ENCODE measurements around the gene RHOBTB3. TPM values are rescaled to one million over a fixed set of nuclear protein-coding genes. Genes with fewer than 3 reads are reported as not detected.
A peak's percentile ranks its signal among the peaks of the same experiment; 100 is the strongest.

RHOBTB3 gene
- total and polyA plus RNA-seq, 2 experiments from 2014 or later = 147 to 202 TPM

DNA sequence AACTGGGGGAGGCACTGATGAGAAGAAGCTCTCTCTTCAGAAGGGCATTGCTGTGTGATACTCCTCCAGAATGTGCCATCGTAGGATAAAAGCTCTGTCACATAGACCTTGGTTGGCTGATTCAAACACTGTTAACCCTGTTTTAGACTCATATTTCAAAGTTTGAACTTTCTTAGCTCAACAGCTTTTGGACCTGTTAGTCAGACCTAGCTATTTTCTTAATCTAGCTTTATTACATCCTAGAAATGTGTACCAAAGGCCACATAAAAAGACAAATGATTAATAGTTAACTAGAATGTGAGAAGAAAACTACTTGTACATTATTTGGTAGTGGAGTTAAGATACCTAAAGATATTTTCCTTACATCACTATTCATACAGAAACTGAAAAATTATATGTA lies 4.3 kb downstream of the RHOBTB3 start:
- TF ChIP-seq EZH2 (IDR thresholded peaks at IDR 0.05; ENCODE audit: insufficient read depth, poor library complexity, severe bottlenecking) = no peak
- no peak for TF ChIP-seq EZH2phosphoT487 (IDR thresholded peaks at IDR 0.05; ENCODE audit: insufficient read depth, low read depth)
- in situ Hi-C loops (cut with MboI) = no loop called here
- H3K36me3 ChIP-seq (ENCODE audit: low read depth) = peaks cover 46% of the 10 kb centered on the region
- peak overlapping the region; percentile 90 for H3K9ac ChIP-seq
- peaks cover 89% of the 10 kb centered on the region for H3K79me2 ChIP-seq (ENCODE audit: insufficient read depth)
- no peaks in the 10 kb centered on the region for H3K9me2 ChIP-seq (ENCODE audit: insufficient read depth)
- H3K4me2 ChIP-seq (ENCODE audit: unreplicated experiment) = peak overlapping the region; percentile 99
- peak; percentile 36 for DNase-seq
- WGBS, 2 experiments (ENCODE audit: low coverage in 1 of 2, low lambda C conversion rate in 2 of 2, missing lambda C conversion rate in 2 of 2) = 5 to 23% methylated on average over 1 of the region's 1 CpG
- H3F3A ChIP-seq (ENCODE audit: insufficient read depth) = peaks cover 15% of the 10 kb centered on the region
- peaks cover 34% of the 10 kb centered on the region for H3K4me1 ChIP-seq (ENCODE audit: insufficient read depth)
- 0 out of 2 replicates have a peak, but pooled peaks cover 4% of the 10 kb centered on the region for H4K20me1 ChIP-seq (ENCODE audit: insufficient read depth)
- H2AFZ ChIP-seq = no peak overlapping the region
- H3K9me3 ChIP-seq (ENCODE audit: low read depth) = no peaks in the 10 kb centered on the region
- no peaks in the 10 kb centered on the region for H3K27me3 ChIP-seq (replicated peaks; ENCODE audit: insufficient read depth)
- H3K27ac ChIP-seq = peak overlapping the region; percentile 87
- H3K4me3 ChIP-seq = peak overlapping the region; percentile 96

DNA sequence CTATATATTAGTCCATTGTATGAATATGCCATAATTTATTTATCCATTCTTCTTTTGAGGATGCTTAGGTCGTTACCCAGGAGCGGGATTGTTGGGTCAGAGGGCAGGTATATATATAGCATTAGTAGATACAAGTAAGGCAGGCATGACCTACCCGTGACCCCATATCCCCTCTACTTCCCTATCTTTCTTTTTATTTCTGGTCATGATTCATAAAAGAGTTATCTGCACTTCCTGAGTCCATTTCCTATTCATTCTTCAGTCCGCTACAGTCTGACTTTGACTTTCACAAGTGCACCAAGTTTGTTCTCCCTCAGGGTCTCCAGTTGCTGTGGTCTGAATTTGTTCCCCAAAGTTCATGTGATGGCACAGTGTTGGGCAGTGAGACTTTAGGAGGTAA lies 6.9 kb downstream of the RHOBTB3 start:
- WGBS, 2 experiments (ENCODE audit: low coverage in 1 of 2, low lambda C conversion rate in 2 of 2, missing lambda C conversion rate in 2 of 2) = 93 to 95% methylated on average over 4 of the region's 4 CpGs
- 0 out of 2 replicates have a peak, but pooled peaks cover 4% of the 10 kb centered on the region for H4K20me1 ChIP-seq (ENCODE audit: insufficient read depth)
- peaks cover 7% of the 10 kb centered on the region; the same call in 1 of the 2 replicates for H3F3A ChIP-seq (ENCODE audit: insufficient read depth)
- peaks cover 32% of the 10 kb centered on the region for H3K4me1 ChIP-seq (ENCODE audit: insufficient read depth)
- no peaks in the 10 kb centered on the region for H3K27me3 ChIP-seq (replicated peaks; ENCODE audit: insufficient read depth)
- H2AFZ ChIP-seq = no peak overlapping the region
- H3K79me2 ChIP-seq (ENCODE audit: insufficient read depth) = peaks cover 99% of the 10 kb centered on the region
- no peaks in the 10 kb centered on the region for H3K9me3 ChIP-seq (ENCODE audit: low read depth)
- DNase-seq = no peak
- no peak overlapping the region for H3K4me2 ChIP-seq (ENCODE audit: unreplicated experiment)
- H3K9me2 ChIP-seq (ENCODE audit: insufficient read depth) = no peaks in the 10 kb centered on the region
- no peak overlapping the region for H3K4me3 ChIP-seq
- peaks cover 63% of the 10 kb centered on the region for H3K36me3 ChIP-seq (ENCODE audit: low read depth)
- in situ Hi-C loops (cut with MboI) = no loop called here
- TF ChIP-seq EZH2phosphoT487 (IDR thresholded peaks at IDR 0.05; ENCODE audit: insufficient read depth, low read depth) (no peak), EZH2 (IDR thresholded peaks at IDR 0.05; ENCODE audit: insufficient read depth, poor library complexity, severe bottlenecking) (no peak)
- no peak overlapping the region for H3K9ac ChIP-seq
- H3K27ac ChIP-seq = no peak overlapping the region

DNA sequence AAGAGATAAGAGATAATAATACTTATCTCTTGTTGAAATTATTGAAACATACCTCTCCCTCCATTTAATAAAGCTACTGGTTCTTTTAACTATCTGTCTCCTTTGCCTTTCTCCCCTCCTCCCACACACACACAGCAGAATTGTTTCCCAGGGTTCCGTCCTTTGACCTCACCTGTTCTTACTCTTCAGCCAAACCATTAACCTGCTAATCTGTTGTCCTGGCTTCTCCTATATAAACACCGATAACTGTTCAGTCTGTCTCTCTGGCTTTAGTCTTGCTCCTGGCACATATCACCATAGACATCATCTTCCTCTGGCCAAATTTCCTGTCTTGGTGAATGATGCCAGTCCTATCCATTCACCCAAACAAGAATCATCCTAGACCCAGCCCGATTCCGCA lies 7.7 kb downstream of the RHOBTB3 start:
- in situ Hi-C loops (cut with MboI) = no loop called here
- H3K9me3 ChIP-seq (ENCODE audit: low read depth) = no peaks in the 10 kb centered on the region
- no peak overlapping the region for H3K4me3 ChIP-seq
- H3F3A ChIP-seq (ENCODE audit: insufficient read depth) = peaks cover 7% of the 10 kb centered on the region; the same call in 1 of the 2 replicates
- no peak for DNase-seq
- 0 out of 2 replicates have a peak, but pooled peaks cover 4% of the 10 kb centered on the region for H4K20me1 ChIP-seq (ENCODE audit: insufficient read depth)
- no peak overlapping the region for H2AFZ ChIP-seq
- H3K79me2 ChIP-seq (ENCODE audit: insufficient read depth) = peaks cover 99% of the 10 kb centered on the region
- peaks cover 63% of the 10 kb centered on the region for H3K36me3 ChIP-seq (ENCODE audit: low read depth)
- no peak overlapping the region for H3K27ac ChIP-seq
- H3K9ac ChIP-seq = no peak overlapping the region
- H3K27me3 ChIP-seq (replicated peaks; ENCODE audit: insufficient read depth) = no peaks in the 10 kb centered on the region
- no peak overlapping the region for H3K4me2 ChIP-seq (ENCODE audit: unreplicated experiment)
- H3K9me2 ChIP-seq (ENCODE audit: insufficient read depth) = no peaks in the 10 kb centered on the region
- peaks cover 31% of the 10 kb centered on the region for H3K4me1 ChIP-seq (ENCODE audit: insufficient read depth)
- TF ChIP-seq EZH2phosphoT487 (IDR thresholded peaks at IDR 0.05; ENCODE audit: insufficient read depth, low read depth) (no peak), EZH2 (IDR thresholded peaks at IDR 0.05; ENCODE audit: insufficient read depth, poor library complexity, severe bottlenecking) (no peak)
- WGBS, 2 experiments (ENCODE audit: low coverage in 1 of 2, low lambda C conversion rate in 2 of 2, missing lambda C conversion rate in 2 of 2) = 95 to 96% methylated on average over 4 of the region's 4 CpGs

DNA sequence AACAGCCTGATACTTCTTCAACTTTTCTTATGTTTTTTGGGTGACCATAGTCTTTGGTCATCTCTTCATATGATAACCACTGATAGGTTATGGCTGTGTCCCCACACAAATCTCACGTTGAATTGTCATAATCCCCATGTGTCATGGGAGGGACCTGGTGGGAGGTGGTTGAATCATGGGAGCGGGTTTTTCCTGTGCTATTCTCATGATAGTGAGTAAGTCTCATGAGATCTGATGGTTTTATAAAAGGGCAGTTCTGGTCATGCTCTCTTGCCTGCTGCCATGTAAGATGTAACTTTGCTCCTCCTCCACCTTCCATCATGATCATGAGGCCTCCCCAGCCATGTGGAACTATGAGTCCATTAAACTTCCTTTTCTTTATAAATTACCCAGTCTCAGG lies 8.7 kb downstream of the RHOBTB3 start:
- no peak overlapping the region for H3K27ac ChIP-seq
- 0 out of 2 replicates have a peak, but pooled peaks cover 4% of the 10 kb centered on the region for H4K20me1 ChIP-seq (ENCODE audit: insufficient read depth)
- peaks cover 99% of the 10 kb centered on the region for H3K79me2 ChIP-seq (ENCODE audit: insufficient read depth)
- no peak overlapping the region for H3K9ac ChIP-seq
- no peak overlapping the region for H2AFZ ChIP-seq
- no peak for TF ChIP-seq EZH2phosphoT487 (IDR thresholded peaks at IDR 0.05; ENCODE audit: insufficient read depth, low read depth)
- TF ChIP-seq EZH2 (IDR thresholded peaks at IDR 0.05; ENCODE audit: insufficient read depth, poor library complexity, severe bottlenecking) = no peak
- peaks cover 7% of the 10 kb centered on the region; the same call in 1 of the 2 replicates for H3F3A ChIP-seq (ENCODE audit: insufficient read depth)
- no peaks in the 10 kb centered on the region for H3K9me3 ChIP-seq (ENCODE audit: low read depth)
- peaks cover 66% of the 10 kb centered on the region for H3K36me3 ChIP-seq (ENCODE audit: low read depth)
- peaks cover 21% of the 10 kb centered on the region for H3K4me1 ChIP-seq (ENCODE audit: insufficient read depth)
- no peaks in the 10 kb centered on the region for H3K9me2 ChIP-seq (ENCODE audit: insufficient read depth)
- H3K27me3 ChIP-seq (replicated peaks; ENCODE audit: insufficient read depth) = no peaks in the 10 kb centered on the region
- H3K4me3 ChIP-seq = no peak overlapping the region
- in situ Hi-C loops (cut with MboI) = no loop called here
- DNase-seq = no peak
- WGBS, 2 experiments (ENCODE audit: low coverage in 1 of 2, low lambda C conversion rate in 2 of 2, missing lambda C conversion rate in 2 of 2) = 95 to 96% methylated on average over 2 of the region's 2 CpGs
- H3K4me2 ChIP-seq (ENCODE audit: unreplicated experiment) = no peak overlapping the region
